GM12875 (cell line): ENCODE data around the gene HK1.
"Not testable (repeated sequence)": the region's sequence is repeated elsewhere in the genome, so short reads cannot be mapped to it uniquely, and the experiment has no call there.

ENCODE experiments used
- H3K4me3 ChIP-seq: one replicate; pipeline ENCODE4 v1.5.1; 2011; ENCODE audit warnings: low read depth, low read length, control low read depth
- CTCF ChIP-seq: IDR thresholded peaks from 2 replicates; pipeline ENCODE4 v1.5.1; 2011; ENCODE audit warnings: low read depth, mild to moderate bottlenecking, control low read depth, inconsistent platforms, low read length, moderate library complexity, borderline replicate concordance; ENCODE audit not compliant: insufficient read depth

HK1 gene

GRCh38 chr10:69246036-69246435, 32.3 kb upstream of the HK1 start:
- TF ChIP-seq CTCF: no peak
- no peak overlapping the region for H3K4me3 ChIP-seq

GRCh38 chr10:69246581-69247312, 31.5 kb upstream of the HK1 start:
- H3K4me3 ChIP-seq: no peak overlapping the region
- TF ChIP-seq CTCF: no peak

- no peak for TF ChIP-seq CTCF
- H3K4me3 ChIP-seq: no peak overlapping the region
Measured at GRCh38 chr10:69247313-69247710, 31.0 kb upstream of the HK1 start.

- no peak for TF ChIP-seq CTCF
- no peak overlapping the region for H3K4me3 ChIP-seq
Measured at GRCh38 chr10:69248117-69248730, 30.1 kb upstream of the HK1 start.

- no peak for TF ChIP-seq CTCF
- H3K4me3 ChIP-seq: no peak overlapping the region
Measured at GRCh38 chr10:69250041-69250440, 28.3 kb upstream of the HK1 start.

GRCh38 chr10:69251417-69251816, 26.9 kb upstream of the HK1 start:
- H3K4me3 ChIP-seq: not testable (repeated sequence)

- TF ChIP-seq CTCF: no peak
- no peak overlapping the region for H3K4me3 ChIP-seq
Measured at GRCh38 chr10:69253171-69253570, 25.1 kb upstream of the HK1 start.
